GM12878 (cell line): ENCODE data around the gene ACP4. TPM values are rescaled to one million over a fixed set of nuclear protein-coding genes. Genes with fewer than 3 reads are reported as not detected.

Source experiments
- ATAC-seq: fragments of 200-7000 bp; cut with Tn5 transposase; 3 replicates; pipeline ENCODE4 v1.9.1; 2020; ENCODE audit warnings: mild to moderate bottlenecking, moderate library complexity
- BruUV-seq: library from RNA; stranded (reverse); fragments of 400-500 nt; replicated peaks from 2 replicates; lab custom pipeline; 2021; lab: Mats Ljungman, UMichigan
- CTCF ChIA-PET: fragments of 300-600 bp; sonication (Branson Sonifier 250); formaldehyde crosslinking; extraction: SDS; loops from one replicate; lab custom pipeline; 2021; ENCODE audit warnings: inconsistent platforms; lab: Yijun Ruan, JAX
- POLR2A ChIA-PET: fragments of 350-600 bp; formaldehyde crosslinking; extraction: SDS; loops from one replicate; lab custom pipeline; 2021; ENCODE audit warnings: inconsistent platforms; lab: Charles Lee
- RAD21 ChIA-PET: fragments of 300-600 bp; sonication (Branson Sonifier 250); formaldehyde crosslinking; loops from one replicate; lab custom pipeline; 2023; ENCODE audit warnings: antibody characterized with exemption; ENCODE audit not compliant: unreplicated experiment; lab: Charles Lee
- SMC1A ChIA-PET: fragments of 300-600 bp; sonication (Branson Sonifier 250); formaldehyde crosslinking; loops from one replicate; lab custom pipeline; 2023; ENCODE audit not compliant: unreplicated experiment, uncharacterized antibody; lab: Charles Lee
- DNase-seq: peaks from one replicate; pipeline ENCODE4 v3.0.0-alpha.2; 2011; ENCODE audit warnings: low read depth, low spot score
- FAIRE-seq: peaks from 3 replicates; lab custom pipeline; 2011; peaks lifted over from hg19 to GRCh38; lab: Jason Lieb, UNC
- H2AFZ ChIP-seq: 2 replicates; pipeline ENCODE4 v1.6.0; 2011; ENCODE audit warnings: low read depth, low read length, control low read depth; ENCODE audit not compliant: control insufficient read depth
- H3K27ac ChIP-seq: 2 replicates; pipeline ENCODE4 v1.5.1; 2011; ENCODE audit warnings: control low read depth; ENCODE audit not compliant: control insufficient read depth, insufficient read depth
- H3K27me3 ChIP-seq, 2 experiments: replicated peaks in 1 of 2; 2 replicates each; pipeline versions ENCODE4 v1.6.0 to v1.6.1; 2011; ENCODE audit warnings: low read length in 1 of 2; ENCODE audit not compliant: control insufficient read depth in 2 of 2, insufficient read depth in 2 of 2
- H3K36me3 ChIP-seq, 2 experiments: 2 replicates each; pipeline ENCODE4 v1.5.1; 2011; ENCODE audit warnings: low read length in 1 of 2; ENCODE audit not compliant: control insufficient read depth in 2 of 2, insufficient read depth in 2 of 2
- H3K4me1 ChIP-seq: 2 replicates; pipeline ENCODE4 v1.6.1; 2011; ENCODE audit warnings: mild to moderate bottlenecking, low read length, moderate library complexity, mixed read lengths; ENCODE audit not compliant: control insufficient read depth, insufficient read depth
- H3K4me2 ChIP-seq: 2 replicates; pipeline ENCODE4 v1.6.0; 2011; ENCODE audit warnings: control low read depth; ENCODE audit not compliant: control insufficient read depth, insufficient read depth
- H3K4me3 ChIP-seq: fragments of 200-600 bp; sonication (generic); 2 replicates; pipeline ENCODE4 v1.5.1; 2016
- H3K79me2 ChIP-seq: 2 replicates; pipeline ENCODE4 v1.6.0; 2011; ENCODE audit warnings: low read length; ENCODE audit not compliant: control insufficient read depth, insufficient read depth
- H3K9ac ChIP-seq: 2 replicates; pipeline ENCODE4 v1.8.0; 2011; ENCODE audit warnings: low read length, control low read depth, mixed read lengths; ENCODE audit not compliant: control insufficient read depth, insufficient read depth
- H3K9me3 ChIP-seq: replicated peaks from 3 replicates; pipeline ENCODE4 v1.5.1; 2011; ENCODE audit warnings: mild to moderate bottlenecking, low read length; ENCODE audit not compliant: control insufficient read depth, insufficient read depth
- H4K20me1 ChIP-seq: 2 replicates; pipeline ENCODE4 v1.6.0; 2011; ENCODE audit not compliant: control insufficient read depth, insufficient read depth
- BACH1 ChIP-seq: fragments of 450-650 bp; IDR thresholded peaks from 2 replicates; pipeline ENCODE4 v1.6.1; 2017; ENCODE audit warnings: mild to moderate bottlenecking, borderline replicate concordance
- CUX1 ChIP-seq: IDR thresholded peaks from 2 replicates; pipeline ENCODE4 v1.6.1; 2012; ENCODE audit warnings: improper control_type of control experiment, low read depth, low read length; ENCODE audit not compliant: insufficient replicate concordance
- IKZF1 ChIP-seq: fragments of 450-650 bp; conservative IDR thresholded peaks from 2 replicates; pipeline ENCODE4 v1.6.1; 2017; ENCODE audit warnings: antibody characterized with exemption, mild to moderate bottlenecking
- LARP7 ChIP-seq: fragments of 450-650 bp; IDR thresholded peaks from 2 replicates; pipeline ENCODE4 v1.6.1; 2017; ENCODE audit warnings: mild to moderate bottlenecking
- MEF2A ChIP-seq: IDR thresholded peaks from 2 replicates; pipeline ENCODE4 v1.6.1; 2011; ENCODE audit warnings: low read depth, mild to moderate bottlenecking, low read length, moderate library complexity; ENCODE audit not compliant: insufficient read depth
- MXI1 ChIP-seq: fragments of 150-350 bp; IDR thresholded peaks from 2 replicates; pipeline ENCODE4 v1.6.1; 2011; ENCODE audit warnings: low read depth, mild to moderate bottlenecking, inconsistent platforms, low read length, improper control_type of control experiment
- NBN ChIP-seq: fragments of 450-650 bp; IDR thresholded peaks from 2 replicates; pipeline ENCODE4 v1.6.1; 2016
- NKRF ChIP-seq: fragments of 450-650 bp; conservative IDR thresholded peaks from 2 replicates; pipeline ENCODE4 v1.6.1; 2017; ENCODE audit warnings: mild to moderate bottlenecking, moderate library complexity
- PAX8 ChIP-seq: fragments of 450-650 bp; IDR thresholded peaks from 2 replicates; pipeline ENCODE4 v1.6.1; 2017; ENCODE audit warnings: mild to moderate bottlenecking, moderate library complexity
- POLR2A ChIP-seq: IDR thresholded peaks from 2 replicates; pipeline ENCODE4 v1.6.1; 2011; ENCODE audit warnings: low read depth, mild to moderate bottlenecking, low read length
- POU2F2 ChIP-seq: IDR thresholded peaks from 3 replicates; pipeline ENCODE4 v1.6.1; 2011; ENCODE audit warnings: low read depth, mild to moderate bottlenecking, low read length, borderline replicate concordance
- RUNX3 ChIP-seq: IDR thresholded peaks from 2 replicates; pipeline ENCODE4 v1.6.1; 2012; ENCODE audit warnings: low read length, inconsistent platforms
- SMAD5 ChIP-seq: IDR thresholded peaks from 2 replicates; pipeline ENCODE4 v1.6.1; 2016; ENCODE audit warnings: antibody characterized with exemption, low read depth
- SMARCA5 ChIP-seq: fragments of 450-650 bp; IDR thresholded peaks from 2 replicates; pipeline ENCODE4 v1.6.1; 2017; ENCODE audit warnings: mild to moderate bottlenecking
- TAF1 ChIP-seq: IDR thresholded peaks from 2 replicates; pipeline ENCODE4 v1.6.1; 2011; ENCODE audit warnings: mild to moderate bottlenecking, low read depth, low read length, borderline replicate concordance
- YY1 ChIP-seq: IDR thresholded peaks from 2 replicates; pipeline ENCODE4 v1.6.1; 2011; ENCODE audit warnings: low read depth, mild to moderate bottlenecking, low read length
- WGBS: methylation state at CpG from one replicate; pipeline ENCODE4 v1.1.6; 2016; ENCODE audit warnings: low lambda C conversion rate; ENCODE audit not compliant: insufficient replicate concordance, insufficient coverage; ENCODE audit errors: missing lambda C conversion rate; 5-methylcytosine and 5-hydroxymethylcytosine counted together
- in situ Hi-C: fragments of 300-500 bp; cut with MboI; formaldehyde crosslinking; loops from 9 replicates; pipeline ENCODE4 v1.14.3; 2018; ENCODE audit warnings: mixed read lengths
- intact Hi-C: fragments of 100-400 bp; cut with micrococcal nuclease; formaldehyde crosslinking; loops from one replicate; pipeline ENCODE4 v1.14.2; 2022; ENCODE audit not compliant: unreplicated experiment
- polyA plus RNA-seq, 11 experiments: library from polyadenylated mRNA; depleted of rRNA in 4 of 11; unstranded in 6 of 11; stranded (reverse) in 5 of 11; fragments of >200 nt; fragmentation: Nextera tagmentation in 4 of 11; fragmentation: Illumina TruSeq in 1 of 11; extraction: Ambion mirVana in 4 of 11; extraction: Trizol in 1 of 11; gene quantifications; 1 replicate in 1 of 11; 2 replicates in 10 of 11; pipeline versions ENCODE4 v1.2.1 to v1.2.3, GENCODE V29; 2011 to 2016; ENCODE audit warnings: inconsistent platforms in 2 of 11, missing spikeins in 2 of 11, low read depth in 1 of 11
- total RNA-seq, 4 experiments: library from RNA; depleted of rRNA in 3 of 4; stranded (reverse); fragments of >200 nt in 3 of 4; fragmentation: Illumina TruSeq in 1 of 4; extraction: Trizol in 1 of 4; gene quantifications; 2 replicates each; pipeline versions ENCODE4 v1.2.1 to v1.2.3, GENCODE V29; 2013 to 2021

Gene ACP4
- total and polyA plus RNA-seq, 10 of the 15 experiments (the other 5 are each of a cell fraction or from before 2014, with no cell fraction given): not detected

- H3K9me3 ChIP-seq: peaks cover 3% of the 10 kb centered on the region; the same call in 2 of the 3 replicates
- H3K4me3 ChIP-seq: peak overlapping the region; percentile 97
- H4K20me1 ChIP-seq: no peaks in the 10 kb centered on the region
- peak overlapping the region; percentile 57 for H3K9ac ChIP-seq
- 9% methylated on average over 47 of the region's 52 CpGs for WGBS
- peak overlapping the region; percentile 84 for H3K4me2 ChIP-seq
- BruUV-seq: TSS peak; percentile 57
- peak overlapping the region; percentile 89 for H2AFZ ChIP-seq
- CTCF ChIA-PET: interaction anchor here (1.1 to 2.7 kb wide), 3 partner anchors 16 to 79 kb away, joined by 3 to 15 read pairs (median 5); no protein-coding TSS in a partner anchor
- intact Hi-C loops (loop anchor here (1.0 to 2.0 kb wide), 3 partner anchors 14 to 79 kb away; no protein-coding TSS in a partner anchor), in situ Hi-C loops (loop anchor here (10.0 kb wide), 1 partner anchor 547 kb away; the partner anchor contains the start of genes CLDND2 and ETFB)
- H3K36me3 ChIP-seq: no peaks in the 10 kb centered on the region
- RAD21 ChIA-PET: interaction anchor here (0.6 to 2.0 kb wide), 5 partner anchors 11 to 103 kb away, joined by 3 to 9 read pairs (median 3); no protein-coding TSS in a partner anchor
- peaks cover 36% of the 10 kb centered on the region for H3K4me1 ChIP-seq
- peak; percentile 92 for FAIRE-seq
- peak; percentile 63 for DNase-seq
- peak; percentile 87 for ATAC-seq
- peak overlapping the region; percentile 93 for H3K27ac ChIP-seq
- no peaks in the 10 kb centered on the region for H3K27me3 ChIP-seq
- H3K79me2 ChIP-seq: peaks cover 4% of the 10 kb centered on the region
- POLR2A ChIA-PET: interaction anchor here (0.6 to 2.0 kb wide), 7 partner anchors 11 to 460 kb away, joined by 3 to 8 read pairs (median 3); no protein-coding TSS in a partner anchor
- SMC1A ChIA-PET: interaction anchor here (1.0 to 4.6 kb wide), 2 partner anchors 19 to 80 kb away, joined by 4 to 16 read pairs; no protein-coding TSS in a partner anchor
- TF ChIP-seq NKRF (0 out of 2 replicates have a peak, but pooled peaks have one; percentile 23), CUX1 (peak; percentile 1), LARP7 (peak; percentile 69; the same call in 1 of the 2 replicates), MEF2A (no peak), RUNX3 (peak; percentile 38; the same call in 1 of the 2 replicates), MXI1 (peak; percentile 64), POU2F2 (peak; percentile 42; the same call in 1 of the 3 replicates), YY1 (peak; percentile 75), TAF1 (0 out of 2 replicates have a peak, but pooled peaks have one; percentile 30), NBN (no peak; the same call in none of the 2 replicates), IKZF1 (0 out of 2 replicates have a peak, but pooled peaks have one; percentile 28), BACH1 (peak; percentile 69; the same call in 1 of the 2 replicates), PAX8 (no peak), SMAD5 (0 out of 2 replicates have a peak, but pooled peaks have one; percentile 25), POLR2A (peak; percentile 67; the same call in 1 of the 2 replicates), SMARCA5 (peak; percentile 94)
Measured at GRCh38 chr19:50817941-50818858, 28.0 kb downstream of the ACP4 start.
